Measurements from ENCODE around the gene SPAG4. TPM values are rescaled to one million over a fixed set of nuclear protein-coding genes. Genes with fewer than 3 reads are reported as not detected.
A peak's percentile ranks its signal among the peaks of the same experiment; 100 is the strongest.

The SPAG4 gene
- total RNA-seq, 1 donor, result 2.2 TPM

DNA sequence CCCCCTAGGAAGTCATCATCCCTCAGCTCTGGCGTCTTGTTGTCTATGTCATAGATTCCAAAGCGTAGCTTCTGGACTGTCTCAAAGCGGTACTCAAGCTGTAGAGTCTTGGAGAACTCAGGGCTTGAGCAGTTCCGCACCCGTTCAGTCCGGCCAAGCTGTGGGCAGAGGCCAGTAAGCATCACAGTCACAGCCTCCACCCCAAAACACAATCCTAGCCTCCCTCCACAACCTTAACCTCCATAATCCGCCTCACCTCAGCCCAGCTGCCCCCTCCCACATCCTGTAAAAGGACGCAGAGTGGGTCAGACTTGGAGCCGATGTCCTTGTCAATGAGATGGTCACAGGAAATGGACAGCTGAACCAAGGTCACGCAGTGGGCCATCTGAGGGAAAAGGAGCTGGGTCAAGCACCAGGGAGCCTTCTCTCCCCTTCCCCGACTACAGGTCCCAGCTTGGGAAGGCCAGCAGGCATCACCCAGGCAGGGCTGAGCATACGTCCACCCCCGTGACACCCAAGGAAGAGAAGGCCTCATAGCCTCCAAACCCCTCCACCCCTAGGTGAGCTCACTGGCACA lies 17.0 kb downstream of the SPAG4 start:
- DNase-seq (ENCODE audit: low read depth), result no peak
- TF ChIP-seq, protein P1, sequence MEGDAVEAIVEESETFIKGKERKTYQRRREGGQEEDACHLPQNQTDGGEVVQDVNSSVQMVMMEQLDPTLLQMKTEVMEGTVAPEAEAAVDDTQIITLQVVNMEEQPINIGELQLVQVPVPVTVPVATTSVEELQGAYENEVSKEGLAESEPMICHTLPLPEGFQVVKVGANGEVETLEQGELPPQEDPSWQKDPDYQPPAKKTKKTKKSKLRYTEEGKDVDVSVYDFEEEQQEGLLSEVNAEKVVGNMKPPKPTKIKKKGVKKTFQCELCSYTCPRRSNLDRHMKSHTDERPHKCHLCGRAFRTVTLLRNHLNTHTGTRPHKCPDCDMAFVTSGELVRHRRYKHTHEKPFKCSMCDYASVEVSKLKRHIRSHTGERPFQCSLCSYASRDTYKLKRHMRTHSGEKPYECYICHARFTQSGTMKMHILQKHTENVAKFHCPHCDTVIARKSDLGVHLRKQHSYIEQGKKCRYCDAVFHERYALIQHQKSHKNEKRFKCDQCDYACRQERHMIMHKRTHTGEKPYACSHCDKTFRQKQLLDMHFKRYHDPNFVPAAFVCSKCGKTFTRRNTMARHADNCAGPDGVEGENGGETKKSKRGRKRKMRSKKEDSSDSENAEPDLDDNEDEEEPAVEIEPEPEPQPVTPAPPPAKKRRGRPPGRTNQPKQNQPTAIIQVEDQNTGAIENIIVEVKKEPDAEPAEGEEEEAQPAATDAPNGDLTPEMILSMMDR (IDR thresholded peaks at IDR 0.05; ENCODE audit: insufficient read depth, low read length), result no peak
- H3K4me3 ChIP-seq (ENCODE audit: low read depth, low read length), result no peak overlapping the region

GRCh38 chr20:35635652-35636051 lies 20.0 kb downstream of the SPAG4 start:
- H3K4me3 ChIP-seq (ENCODE audit: low read depth, low read length), result no peak overlapping the region
- TF ChIP-seq, protein P1 (IDR thresholded peaks at IDR 0.05; ENCODE audit: insufficient read depth, low read length), result no peak
- peak; percentile 50 for DNase-seq (ENCODE audit: low read depth)

GRCh38 chr20:35636095-35636494 lies 20.5 kb downstream of the SPAG4 start:
- no peak for DNase-seq (ENCODE audit: low read depth)
- TF ChIP-seq, protein P1 (IDR thresholded peaks at IDR 0.05; ENCODE audit: insufficient read depth, low read length), result no peak
- H3K4me3 ChIP-seq (ENCODE audit: low read depth, low read length), result no peak overlapping the region

DNA sequence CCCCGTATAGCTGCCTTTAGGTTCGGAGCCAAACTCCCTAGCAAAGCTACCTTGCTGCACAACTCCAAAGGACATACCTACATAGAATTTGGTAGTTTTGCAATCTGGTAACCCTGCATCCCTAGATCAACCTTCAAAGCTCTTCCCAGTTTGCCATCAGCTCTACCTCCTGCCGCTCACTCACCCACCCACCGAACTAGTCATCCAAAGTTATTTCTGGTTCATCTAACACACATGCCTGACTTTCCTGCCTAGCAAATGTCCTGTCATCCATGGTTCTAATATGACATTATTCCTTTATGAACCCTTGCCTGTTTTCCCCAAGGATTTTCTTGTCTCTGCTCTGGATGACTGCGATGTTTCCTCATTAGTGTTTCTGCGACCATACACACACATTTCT lies 21.6 kb downstream of the SPAG4 start:
- DNase-seq (ENCODE audit: low read depth), result no peak
- no peak overlapping the region for H3K4me3 ChIP-seq (ENCODE audit: low read depth, low read length)
- TF ChIP-seq, protein P1 (IDR thresholded peaks at IDR 0.05; ENCODE audit: insufficient read depth, low read length), result no peak

- DNase-seq (ENCODE audit: low read depth), result no peak
- TF ChIP-seq, protein P1 (IDR thresholded peaks at IDR 0.05; ENCODE audit: insufficient read depth, low read length), result no peak
- no peak overlapping the region for H3K4me3 ChIP-seq (ENCODE audit: low read depth, low read length)
Observed at GRCh38 chr20:35638751-35639150, 23.1 kb downstream of the SPAG4 start.

DNA sequence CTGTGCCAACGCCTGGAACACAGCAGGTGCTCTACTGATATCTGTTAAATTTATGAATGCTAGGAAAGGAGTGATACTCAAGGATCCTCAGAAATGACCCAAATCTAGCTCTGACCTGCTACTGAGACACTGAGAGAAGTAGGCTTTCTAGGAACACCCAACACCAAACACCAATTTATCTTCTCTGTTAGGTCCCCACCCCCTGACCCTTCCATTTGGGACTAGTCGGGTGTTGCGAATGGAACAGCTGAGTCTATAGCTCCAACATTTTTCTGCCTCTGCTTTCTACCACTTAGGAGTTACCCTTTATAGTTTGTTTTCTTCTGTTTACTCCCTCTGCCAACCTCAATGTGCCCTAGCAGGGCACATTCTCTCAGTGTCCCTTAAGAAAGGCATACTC lies 25.1 kb downstream of the SPAG4 start:
- TF ChIP-seq, protein P1 (IDR thresholded peaks at IDR 0.05; ENCODE audit: insufficient read depth, low read length), result no peak
- no peak overlapping the region for H3K4me3 ChIP-seq (ENCODE audit: low read depth, low read length)
- no peak for DNase-seq (ENCODE audit: low read depth)

GRCh38 chr20:35641743-35642142 lies 26.1 kb downstream of the SPAG4 start:
- TF ChIP-seq, protein P1 (IDR thresholded peaks at IDR 0.05; ENCODE audit: insufficient read depth, low read length), result no peak
- DNase-seq (ENCODE audit: low read depth), result no peak

More at GRCh38 chr20:35641743-35642142, 26.1 kb downstream of the SPAG4 start:
- H3K4me3 ChIP-seq (ENCODE audit: low read depth, low read length), result no peak overlapping the region
